OCI-LY1 (cell line): Measurements from ENCODE around the gene CHMP2A.

Experiments used
- EZH2 ChIP-seq: fragments of 200-600 bp; sonication (generic), shearing (Covaris generic); IDR thresholded peaks from 2 replicates; pipeline ENCODE4 v1.8.0; 2017; ENCODE audit warnings: borderline replicate concordance, mixed run types, mild to moderate bottlenecking, antibody characterized with exemption, low read length, moderate library complexity, mixed read lengths
- TF ChIP-seq, protein P1 (sequence below): fragments of 200-600 bp; sonication (generic), shearing (Covaris generic); IDR thresholded peaks from 2 replicates; pipeline ENCODE4 v1.5.1; 2017; ENCODE audit warnings: mild to moderate bottlenecking, antibody characterized with exemption, low read length, moderate library complexity, mixed read lengths

DNA sequence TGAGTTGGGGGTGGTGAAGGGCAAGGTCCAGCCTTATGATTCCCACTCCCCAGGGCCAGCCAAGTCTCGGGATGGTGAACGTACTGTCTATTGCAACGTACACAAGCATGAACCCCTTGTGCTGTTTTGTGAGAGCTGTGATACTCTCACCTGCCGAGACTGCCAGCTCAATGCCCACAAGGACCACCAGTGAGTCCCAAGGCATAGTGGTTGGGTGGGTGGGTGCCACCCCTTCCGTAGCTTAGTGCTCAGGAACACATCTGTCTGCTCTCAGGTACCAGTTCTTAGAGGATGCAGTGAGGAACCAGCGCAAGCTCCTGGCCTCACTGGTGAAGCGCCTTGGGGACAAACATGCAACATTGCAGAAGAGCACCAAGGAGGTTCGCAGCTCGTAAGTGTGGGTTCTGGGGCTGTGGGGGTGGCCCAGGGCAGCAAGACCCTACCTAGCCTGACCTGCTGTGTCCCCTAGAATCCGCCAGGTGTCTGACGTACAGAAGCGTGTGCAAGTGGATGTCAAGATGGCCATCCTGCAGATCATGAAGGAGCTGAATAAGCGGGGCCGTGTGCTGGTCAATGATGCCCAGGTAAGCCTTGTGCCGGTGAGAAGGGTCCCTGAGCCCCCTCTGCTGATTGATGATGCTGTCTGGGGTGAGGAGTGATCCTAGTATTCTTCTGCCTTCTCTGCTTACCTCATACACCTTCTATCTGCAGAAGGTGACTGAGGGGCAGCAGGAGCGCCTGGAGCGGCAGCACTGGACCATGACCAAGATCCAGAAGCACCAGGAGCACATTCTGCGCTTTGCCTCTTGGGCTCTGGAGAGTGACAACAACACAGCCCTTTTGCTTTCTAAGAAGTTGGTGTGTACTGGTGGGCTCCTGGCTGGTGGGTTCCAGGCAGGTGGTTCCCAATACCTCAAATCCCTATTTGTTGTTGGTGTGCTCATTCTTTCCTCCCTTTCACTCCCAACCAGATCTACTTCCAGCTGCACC, 7.3 kb downstream of the CHMP2A start:
- TF ChIP-seq, protein P1, sequence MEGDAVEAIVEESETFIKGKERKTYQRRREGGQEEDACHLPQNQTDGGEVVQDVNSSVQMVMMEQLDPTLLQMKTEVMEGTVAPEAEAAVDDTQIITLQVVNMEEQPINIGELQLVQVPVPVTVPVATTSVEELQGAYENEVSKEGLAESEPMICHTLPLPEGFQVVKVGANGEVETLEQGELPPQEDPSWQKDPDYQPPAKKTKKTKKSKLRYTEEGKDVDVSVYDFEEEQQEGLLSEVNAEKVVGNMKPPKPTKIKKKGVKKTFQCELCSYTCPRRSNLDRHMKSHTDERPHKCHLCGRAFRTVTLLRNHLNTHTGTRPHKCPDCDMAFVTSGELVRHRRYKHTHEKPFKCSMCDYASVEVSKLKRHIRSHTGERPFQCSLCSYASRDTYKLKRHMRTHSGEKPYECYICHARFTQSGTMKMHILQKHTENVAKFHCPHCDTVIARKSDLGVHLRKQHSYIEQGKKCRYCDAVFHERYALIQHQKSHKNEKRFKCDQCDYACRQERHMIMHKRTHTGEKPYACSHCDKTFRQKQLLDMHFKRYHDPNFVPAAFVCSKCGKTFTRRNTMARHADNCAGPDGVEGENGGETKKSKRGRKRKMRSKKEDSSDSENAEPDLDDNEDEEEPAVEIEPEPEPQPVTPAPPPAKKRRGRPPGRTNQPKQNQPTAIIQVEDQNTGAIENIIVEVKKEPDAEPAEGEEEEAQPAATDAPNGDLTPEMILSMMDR: no peak
- no peak for TF ChIP-seq EZH2
